ENCODE data around the gene FANCE.
A peak's percentile ranks its signal among the peaks of the same experiment; 100 is the strongest.

Gene FANCE

DNA sequence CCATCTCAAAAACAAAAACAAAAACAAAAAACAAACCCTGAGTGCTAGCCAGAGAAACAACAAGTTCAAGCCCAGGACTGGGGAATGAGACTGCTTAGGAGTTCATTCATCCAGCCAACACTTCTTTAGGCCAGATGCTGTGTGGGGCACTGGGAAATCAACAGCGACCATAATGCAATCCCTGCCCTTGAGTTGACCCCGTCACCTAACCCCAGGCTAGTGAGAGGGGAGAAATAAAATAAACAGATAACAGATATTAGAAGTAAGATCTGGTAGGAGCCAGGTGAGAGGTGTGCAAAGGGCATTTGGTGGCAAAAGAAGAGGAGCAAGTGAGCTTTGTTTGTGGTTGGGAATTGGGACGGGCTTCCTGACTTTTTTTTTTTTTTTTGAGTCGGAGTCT lies 11.2 kb downstream of the FANCE start:
- Histone ChIP-seq H3K27ac (ENCODE audit: low read depth, low read length) (no peak overlapping the region), H3K27me3 (ENCODE audit: control insufficient read depth in 1 of 2, insufficient read depth in 2 of 2, low read length in 2 of 2) (no peaks in the 10 kb centered on the region), H3K9ac (ENCODE audit: low read depth in 1 of 2, low read length in 2 of 2) (no peak overlapping the region), H3K4me3 (ENCODE audit: low read depth in 1 of 2, low read length in 2 of 2) (no peak overlapping the region), H3K4me1 (ENCODE audit: control insufficient read depth in 1 of 2, insufficient read depth in 2 of 2, low read length in 2 of 2) (peaks cover 4 to 8% of the 10 kb centered on the region in 2 donors), H3K36me3 (ENCODE audit: control insufficient read depth in 1 of 2, insufficient read depth in 2 of 2, low read length in 2 of 2) (peaks cover 0 to 18% of the 10 kb centered on the region in 2 donors), H3K9me3 (ENCODE audit: control insufficient read depth in 1 of 2, low read length in 2 of 2) (no peaks in the 10 kb centered on the region)

DNA sequence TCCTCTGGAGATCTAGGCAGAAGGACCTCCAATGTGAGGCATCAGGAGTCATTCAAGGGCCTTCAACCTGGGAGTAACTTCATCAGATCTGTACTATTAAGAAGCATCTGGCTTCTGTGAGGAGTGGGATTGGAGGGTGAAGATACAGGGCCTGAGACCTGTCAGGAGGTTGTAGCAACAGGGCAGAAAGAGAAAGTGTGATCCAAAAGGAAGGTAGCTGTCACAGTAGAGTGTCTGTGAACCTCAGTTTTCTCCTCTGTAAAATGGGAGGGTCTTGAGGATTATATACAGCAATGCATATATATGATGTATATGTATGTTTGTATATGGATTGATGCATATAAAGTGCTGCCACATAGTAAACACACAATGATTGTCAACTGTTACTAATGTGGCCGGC lies 13.5 kb downstream of the FANCE start:
- H3K4me1 ChIP-seq (ENCODE audit: control insufficient read depth in 1 of 2, insufficient read depth in 2 of 2, low read length in 2 of 2) = peaks cover 15 to 18% of the 10 kb centered on the region in 2 donors

DNA sequence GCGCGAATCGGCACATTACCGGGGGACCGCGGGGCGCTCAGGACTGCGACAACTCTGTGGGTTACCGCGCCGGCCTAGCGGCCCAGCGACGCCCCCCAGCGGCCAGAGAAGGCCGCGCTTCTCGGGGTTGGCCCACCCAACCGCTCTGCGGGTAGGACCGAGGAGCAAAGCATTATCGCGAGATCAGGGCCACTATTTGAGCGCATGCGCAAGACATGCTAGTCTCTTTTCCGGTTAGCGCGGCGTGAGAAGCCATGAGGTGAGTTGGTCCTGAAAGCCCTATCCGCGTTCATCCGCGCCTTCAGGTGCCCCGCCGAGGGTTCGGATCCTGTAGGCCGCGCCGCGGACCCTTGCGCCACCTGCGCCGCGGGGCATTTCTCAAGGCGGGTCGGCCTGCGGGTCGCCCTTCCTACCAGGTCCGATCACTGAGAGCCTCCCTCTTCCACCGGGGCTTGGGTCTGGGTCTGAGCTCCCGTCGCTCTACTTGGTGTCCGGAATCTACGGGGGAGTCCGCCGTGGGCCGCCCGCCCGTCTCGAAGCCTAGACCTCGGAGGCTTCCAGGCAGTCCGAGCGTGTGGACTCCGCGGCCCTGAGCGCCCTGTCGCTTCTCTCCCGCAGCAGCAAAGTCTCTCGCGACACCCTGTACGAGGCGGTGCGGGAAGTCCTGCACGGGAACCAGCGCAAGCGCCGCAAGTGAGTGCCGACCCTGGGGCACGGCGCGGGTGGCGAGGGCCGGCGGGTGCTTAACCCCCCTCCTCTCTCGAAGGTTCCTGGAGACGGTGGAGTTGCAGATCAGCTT lies 16.2 kb downstream of the FANCE start, which contains the start of gene RPL10A:
Gene RPL10A (plus strand): TSS at position 221 of the 799 bp plus-strand sequence. CDS start 34 bp downstream, at position 255.
- peak within 1 kb of the TSS; percentile 85 for H3K27ac ChIP-seq (ENCODE audit: low read depth, low read length)

More for the DNA sequence above, 13.5 kb downstream of the FANCE start:
- Histone ChIP-seq H3K9ac (ENCODE audit: low read depth in 1 of 2, low read length in 2 of 2) (no peak overlapping the region), H3K4me3 (ENCODE audit: low read depth in 1 of 2, low read length in 2 of 2) (no peak overlapping the region), H3K27me3 (ENCODE audit: control insufficient read depth in 1 of 2, insufficient read depth in 2 of 2, low read length in 2 of 2) (no peaks in the 10 kb centered on the region), H3K9me3 (ENCODE audit: control insufficient read depth in 1 of 2, low read length in 2 of 2) (no peaks in the 10 kb centered on the region), H3K27ac (ENCODE audit: low read depth, low read length) (no peak overlapping the region), H3K36me3 (ENCODE audit: control insufficient read depth in 1 of 2, insufficient read depth in 2 of 2, low read length in 2 of 2) (peaks cover 6 to 19% of the 10 kb centered on the region in 2 donors)

DNA sequence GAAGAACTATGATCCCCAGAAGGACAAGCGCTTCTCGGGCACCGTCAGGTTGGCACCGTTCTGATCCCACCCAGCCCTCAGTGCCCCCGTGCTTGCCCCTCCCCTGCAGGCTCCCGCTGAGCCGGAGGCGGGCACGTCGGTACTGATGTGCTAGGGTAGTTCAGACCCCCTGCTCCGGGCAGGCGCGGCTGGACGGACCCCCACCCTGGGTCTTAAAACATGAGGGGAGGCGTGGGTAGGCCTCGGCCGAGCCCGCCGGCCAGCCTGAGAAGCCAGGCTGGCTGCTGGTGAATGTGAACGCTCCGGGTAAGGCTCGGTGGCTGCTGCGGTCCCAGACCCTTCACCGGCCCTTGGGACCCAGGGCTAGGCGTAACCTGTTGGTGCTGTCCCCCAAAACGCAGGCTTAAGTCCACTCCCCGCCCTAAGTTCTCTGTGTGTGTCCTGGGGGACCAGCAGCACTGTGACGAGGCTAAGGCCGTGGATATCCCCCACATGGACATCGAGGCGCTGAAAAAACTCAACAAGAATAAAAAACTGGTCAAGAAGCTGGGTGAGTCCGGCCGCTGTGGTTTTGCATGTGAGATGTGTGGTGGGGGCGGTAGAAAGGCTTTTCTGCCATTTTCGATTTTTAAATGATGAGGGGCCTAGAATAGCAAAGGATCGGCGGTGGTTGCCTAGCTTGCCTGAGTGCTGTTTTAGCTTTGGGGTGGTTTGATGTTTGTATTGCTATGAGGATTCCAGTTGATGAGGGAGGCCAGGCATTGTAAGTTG lies 17.0 kb downstream of the FANCE start:
- Histone ChIP-seq H3K27me3 (ENCODE audit: control insufficient read depth in 1 of 2, insufficient read depth in 2 of 2, low read length in 2 of 2) (no peaks in the 10 kb centered on the region), H3K36me3 (ENCODE audit: control insufficient read depth in 1 of 2, insufficient read depth in 2 of 2, low read length in 2 of 2) (peaks cover 14 to 43% of the 10 kb centered on the region in 2 donors), H3K4me1 (ENCODE audit: control insufficient read depth in 1 of 2, insufficient read depth in 2 of 2, low read length in 2 of 2) (peaks cover 22 to 26% of the 10 kb centered on the region in 2 donors), H3K27ac (ENCODE audit: low read depth, low read length) (peak overlapping the region; percentile 85), H3K9ac (ENCODE audit: low read depth in 1 of 2, low read length in 2 of 2) (peak overlapping the region; percentile 79 to 95), H3K4me3 (ENCODE audit: low read depth in 1 of 2, low read length in 2 of 2) (peak overlapping the region; percentile 77 to 90), H3K9me3 (ENCODE audit: control insufficient read depth in 1 of 2, low read length in 2 of 2) (no peaks in the 10 kb centered on the region)

More for the DNA sequence above, 16.2 kb downstream of the FANCE start, which contains the start of gene RPL10A:
- peak within 1 kb of the TSS; percentile 79 to 99 for H3K9ac ChIP-seq (ENCODE audit: low read depth in 1 of 2, low read length in 2 of 2)
- no peaks in the 10 kb centered on the region for H3K9me3 ChIP-seq (ENCODE audit: control insufficient read depth in 1 of 2, low read length in 2 of 2)
- peaks cover 14 to 37% of the 10 kb centered on the region in 2 donors for H3K36me3 ChIP-seq (ENCODE audit: control insufficient read depth in 1 of 2, insufficient read depth in 2 of 2, low read length in 2 of 2)
- no peaks in the 10 kb centered on the region for H3K27me3 ChIP-seq (ENCODE audit: control insufficient read depth in 1 of 2, insufficient read depth in 2 of 2, low read length in 2 of 2)
- H3K4me1 ChIP-seq (ENCODE audit: control insufficient read depth in 1 of 2, insufficient read depth in 2 of 2, low read length in 2 of 2) = peaks cover 22 to 26% of the 10 kb centered on the region in 2 donors
- H3K4me3 ChIP-seq (ENCODE audit: low read depth in 1 of 2, low read length in 2 of 2) = peak within 1 kb of the TSS; percentile 77 to 90

DNA sequence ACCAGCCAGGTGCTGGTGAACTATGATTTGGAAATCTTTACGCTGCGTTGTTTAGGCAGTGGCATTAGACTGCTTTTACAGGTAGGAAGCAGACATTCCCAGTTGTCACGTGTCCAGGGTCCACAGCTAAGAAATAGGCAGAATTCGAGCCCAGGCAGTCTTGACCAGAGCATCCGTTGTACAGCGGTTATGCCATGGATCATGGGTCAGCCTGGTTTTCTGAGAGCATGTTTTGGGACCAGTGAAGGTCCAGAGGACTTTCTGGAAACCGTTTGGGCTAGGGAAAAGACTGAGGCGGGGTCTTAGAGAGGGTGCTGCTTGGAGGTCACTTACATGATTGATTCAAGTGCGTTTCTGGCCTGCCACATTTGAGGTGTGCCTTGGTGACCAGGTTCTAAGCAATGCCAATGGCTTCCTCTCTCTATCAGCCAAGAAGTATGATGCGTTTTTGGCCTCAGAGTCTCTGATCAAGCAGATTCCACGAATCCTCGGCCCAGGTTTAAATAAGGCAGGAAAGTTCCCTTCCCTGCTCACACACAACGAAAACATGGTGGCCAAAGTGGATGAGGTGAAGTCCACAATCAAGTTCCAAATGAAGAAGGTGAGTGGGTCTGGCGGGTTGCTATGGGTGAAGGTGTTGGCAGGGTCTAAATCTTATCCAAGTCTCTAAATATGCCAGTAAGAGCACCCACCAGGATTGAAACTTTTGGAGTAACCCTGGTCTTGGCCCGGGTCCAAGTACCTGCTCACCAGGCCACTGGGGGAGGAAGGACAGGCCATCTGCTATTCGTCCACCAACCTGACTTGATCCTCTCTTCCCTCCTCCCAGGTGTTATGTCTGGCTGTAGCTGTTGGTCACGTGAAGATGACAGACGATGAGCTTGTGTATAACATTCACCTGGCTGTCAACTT lies 17.9 kb downstream of the FANCE start:
- Histone ChIP-seq H3K4me3 (ENCODE audit: low read depth in 1 of 2, low read length in 2 of 2) (peak overlapping the region; percentile 77 to 90), H3K4me1 (ENCODE audit: control insufficient read depth in 1 of 2, insufficient read depth in 2 of 2, low read length in 2 of 2) (peaks cover 22 to 26% of the 10 kb centered on the region in 2 donors), H3K27me3 (ENCODE audit: control insufficient read depth in 1 of 2, insufficient read depth in 2 of 2, low read length in 2 of 2) (no peaks in the 10 kb centered on the region), H3K9me3 (ENCODE audit: control insufficient read depth in 1 of 2, low read length in 2 of 2) (no peaks in the 10 kb centered on the region), H3K36me3 (ENCODE audit: control insufficient read depth in 1 of 2, insufficient read depth in 2 of 2, low read length in 2 of 2) (peaks cover 14 to 52% of the 10 kb centered on the region in 2 donors), H3K27ac (ENCODE audit: low read depth, low read length) (no peak overlapping the region), H3K9ac (ENCODE audit: low read depth in 1 of 2, low read length in 2 of 2) (peak overlapping the region; percentile 79 to 95)

DNA sequence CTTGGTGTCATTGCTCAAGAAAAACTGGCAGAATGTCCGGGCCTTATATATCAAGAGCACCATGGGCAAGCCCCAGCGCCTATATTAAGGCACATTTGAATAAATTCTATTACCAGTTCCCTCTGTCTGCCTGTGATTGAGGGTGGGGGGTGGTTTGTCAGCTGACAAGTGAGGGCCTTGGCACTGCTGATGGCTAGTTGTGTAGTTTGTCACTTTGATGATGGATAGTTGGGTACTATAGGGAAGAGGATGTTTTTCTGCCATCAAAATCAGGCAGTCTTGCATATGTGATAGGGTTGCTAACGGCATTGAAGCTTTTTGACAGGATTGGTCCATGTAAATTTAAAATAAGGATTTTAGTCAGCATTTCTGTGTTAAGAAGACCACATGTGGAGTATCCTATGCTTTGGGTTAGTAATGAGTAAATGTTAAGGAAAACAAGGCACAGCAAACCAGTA lies 18.6 kb downstream of the FANCE start:
- Histone ChIP-seq H3K27me3 (ENCODE audit: control insufficient read depth in 1 of 2, insufficient read depth in 2 of 2, low read length in 2 of 2) (no peaks in the 10 kb centered on the region), H3K27ac (ENCODE audit: low read depth, low read length) (no peak overlapping the region), H3K4me1 (ENCODE audit: control insufficient read depth in 1 of 2, insufficient read depth in 2 of 2, low read length in 2 of 2) (peaks cover 22 to 26% of the 10 kb centered on the region in 2 donors), H3K36me3 (ENCODE audit: control insufficient read depth in 1 of 2, insufficient read depth in 2 of 2, low read length in 2 of 2) (peaks cover 14 to 53% of the 10 kb centered on the region in 2 donors), H3K9ac (ENCODE audit: low read depth in 1 of 2, low read length in 2 of 2) (peak overlapping the region; percentile 25 to 79), H3K9me3 (ENCODE audit: control insufficient read depth in 1 of 2, low read length in 2 of 2) (no peaks in the 10 kb centered on the region), H3K4me3 (ENCODE audit: low read depth in 1 of 2, low read length in 2 of 2) (no peak overlapping the region)

DNA sequence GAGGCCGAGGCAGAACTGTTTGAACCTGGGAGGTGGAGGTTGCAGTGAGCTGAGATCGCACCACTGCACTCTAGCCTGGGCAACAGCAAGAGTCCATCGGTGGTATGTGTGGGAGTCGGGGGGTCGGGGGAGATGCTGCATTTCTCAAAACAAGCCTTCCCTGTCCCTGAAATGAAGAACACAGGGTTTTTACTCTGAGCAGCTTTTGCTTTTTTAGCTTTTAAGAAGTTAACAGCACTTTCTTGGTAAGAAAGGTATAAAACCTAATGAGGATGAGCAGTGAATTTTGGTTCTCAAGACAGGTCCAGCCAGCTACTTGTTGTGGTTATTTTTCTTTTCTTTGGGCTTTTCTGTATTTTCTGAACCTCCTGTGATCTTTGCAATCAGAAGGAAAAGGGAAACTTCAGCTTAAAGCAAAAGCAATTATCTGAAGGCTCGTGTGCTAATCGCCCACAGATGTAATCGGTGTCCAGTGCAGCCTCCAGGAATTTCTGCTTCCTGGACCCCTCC lies 19.8 kb downstream of the FANCE start:
- Histone ChIP-seq H3K36me3 (ENCODE audit: control insufficient read depth in 1 of 2, insufficient read depth in 2 of 2, low read length in 2 of 2) (peaks cover 14 to 52% of the 10 kb centered on the region in 2 donors), H3K9ac (ENCODE audit: low read depth in 1 of 2, low read length in 2 of 2) (no peak overlapping the region), H3K4me1 (ENCODE audit: control insufficient read depth in 1 of 2, insufficient read depth in 2 of 2, low read length in 2 of 2) (peaks cover 22 to 26% of the 10 kb centered on the region in 2 donors), H3K27me3 (ENCODE audit: control insufficient read depth in 1 of 2, insufficient read depth in 2 of 2, low read length in 2 of 2) (no peaks in the 10 kb centered on the region), H3K9me3 (ENCODE audit: control insufficient read depth in 1 of 2, low read length in 2 of 2) (no peaks in the 10 kb centered on the region), H3K27ac (ENCODE audit: low read depth, low read length) (no peak overlapping the region), H3K4me3 (ENCODE audit: low read depth in 1 of 2, low read length in 2 of 2) (no peak overlapping the region)

DNA sequence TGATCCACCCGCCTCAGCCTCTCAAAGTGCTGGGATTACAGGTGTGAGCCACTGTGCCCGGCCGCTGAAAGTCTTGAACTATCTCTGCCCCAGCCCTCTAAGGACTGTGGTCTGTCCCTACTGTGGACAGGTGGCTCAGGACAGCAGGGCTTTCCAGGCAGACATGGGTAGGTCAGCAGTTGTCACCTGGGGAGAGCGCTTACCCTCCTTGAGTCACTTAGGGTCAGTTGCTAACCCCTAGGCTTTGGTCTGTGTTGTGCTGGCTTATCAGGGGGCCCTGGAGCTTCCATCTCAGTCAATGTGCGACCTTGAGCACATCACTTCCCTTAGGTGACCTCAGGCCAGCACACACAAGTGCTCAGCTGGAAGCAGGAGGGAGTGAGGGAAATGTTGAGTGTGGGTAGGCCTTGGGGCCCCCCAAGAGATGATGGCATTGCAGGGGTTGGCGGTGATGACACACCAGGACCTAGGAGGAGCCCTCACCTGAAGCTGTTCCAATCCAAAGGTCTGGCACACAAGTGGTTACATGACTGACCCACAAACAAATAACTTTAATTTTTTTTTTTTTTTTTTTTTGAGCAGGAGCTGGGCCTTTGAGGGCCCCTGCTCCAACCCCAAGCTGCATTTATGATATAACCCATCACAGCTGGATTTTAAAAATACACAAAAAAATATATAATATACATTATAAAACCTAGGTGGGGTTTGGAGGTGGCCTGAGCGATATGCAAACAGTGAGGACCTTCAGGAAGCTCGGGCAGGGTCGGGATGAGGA lies 21.1 kb downstream of the FANCE start:
- Histone ChIP-seq H3K9me3 (ENCODE audit: control insufficient read depth in 1 of 2, low read length in 2 of 2) (no peaks in the 10 kb centered on the region), H3K9ac (ENCODE audit: low read depth in 1 of 2, low read length in 2 of 2) (no peak overlapping the region), H3K36me3 (ENCODE audit: control insufficient read depth in 1 of 2, insufficient read depth in 2 of 2, low read length in 2 of 2) (peaks cover 14 to 59% of the 10 kb centered on the region in 2 donors), H3K4me1 (ENCODE audit: control insufficient read depth in 1 of 2, insufficient read depth in 2 of 2, low read length in 2 of 2) (peaks cover 18% of the 10 kb centered on the region in 2 donors), H3K27ac (ENCODE audit: low read depth, low read length) (no peak overlapping the region), H3K27me3 (ENCODE audit: control insufficient read depth in 1 of 2, insufficient read depth in 2 of 2, low read length in 2 of 2) (no peaks in the 10 kb centered on the region), H3K4me3 (ENCODE audit: low read depth in 1 of 2, low read length in 2 of 2) (no peak overlapping the region)

DNA sequence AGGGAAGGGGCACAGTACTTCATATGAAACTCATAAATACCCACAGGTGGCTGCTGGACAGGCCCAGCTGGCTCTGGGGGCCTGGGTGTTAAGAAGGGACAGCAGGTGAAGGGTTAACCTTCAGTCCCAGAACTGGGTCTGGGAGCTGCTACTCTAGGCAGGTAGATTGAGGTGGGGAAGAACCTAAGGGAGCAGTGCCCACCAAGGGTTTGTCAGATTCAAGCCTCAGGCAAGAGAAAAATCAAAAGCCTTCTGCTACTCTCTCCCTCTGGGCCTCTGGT lies 21.7 kb downstream of the FANCE start:
- Histone ChIP-seq H3K9me3 (ENCODE audit: control insufficient read depth in 1 of 2, low read length in 2 of 2) (no peaks in the 10 kb centered on the region), H3K27ac (ENCODE audit: low read depth, low read length) (no peak overlapping the region), H3K4me1 (ENCODE audit: control insufficient read depth in 1 of 2, insufficient read depth in 2 of 2, low read length in 2 of 2) (peaks cover 18% of the 10 kb centered on the region in 2 donors), H3K27me3 (ENCODE audit: control insufficient read depth in 1 of 2, insufficient read depth in 2 of 2, low read length in 2 of 2) (no peaks in the 10 kb centered on the region), H3K36me3 (ENCODE audit: control insufficient read depth in 1 of 2, insufficient read depth in 2 of 2, low read length in 2 of 2) (peaks cover 14 to 63% of the 10 kb centered on the region in 2 donors), H3K4me3 (ENCODE audit: low read depth in 1 of 2, low read length in 2 of 2) (no peak overlapping the region), H3K9ac (ENCODE audit: low read depth in 1 of 2, low read length in 2 of 2) (no peak overlapping the region)

All from duodenal mucosa (tissue), 2 donors.